ENCODE measurements around the gene BIK. TPM values are rescaled to one million over a fixed set of nuclear protein-coding genes. Genes with fewer than 3 reads are reported as not detected.

Gene BIK
- total RNA-seq, 1 donor from 2014 or later = 9.9 TPM

- no peak overlapping the region for H3K4me3 Mint-ChIP-seq
- H3K27ac Mint-ChIP-seq = no peak overlapping the region
- TF ChIP-seq CTCF (IDR thresholded peaks at IDR 0.05; ENCODE audit: unreplicated experiment) = no peak
- H3K9me3 Mint-ChIP-seq = no peaks in the 10 kb centered on the region
- peaks cover 14% of the 10 kb centered on the region for H3K27me3 Mint-ChIP-seq (ENCODE audit: low read depth)
- no peak for DNase-seq (ENCODE audit: low spot score in 2 of 2, unreplicated experiment in 2 of 2)
- H3K4me1 Mint-ChIP-seq = peaks cover 20% of the 10 kb centered on the region
- no peaks in the 10 kb centered on the region for H3K36me3 Mint-ChIP-seq
Observed at GRCh38 chr22:43106302-43106701, 4.2 kb upstream of the BIK start.

GRCh38 chr22:43109511-43109910 is 1.0 kb upstream of the BIK start:
- Mint-ChIP-seq H3K4me1 (peaks cover 14% of the 10 kb centered on the region), H3K36me3 (no peaks in the 10 kb centered on the region), H3K27ac (no peak overlapping the region), H3K27me3 (ENCODE audit: low read depth) (peaks cover 29% of the 10 kb centered on the region), H3K9me3 (no peaks in the 10 kb centered on the region), H3K4me3 (peak overlapping the region; percentile 30)
- TF ChIP-seq CTCF (IDR thresholded peaks at IDR 0.05; ENCODE audit: unreplicated experiment) = no peak
- DNase-seq (ENCODE audit: low spot score in 2 of 2, unreplicated experiment in 2 of 2) = no peak

- Mint-ChIP-seq H3K4me1 (peaks cover 14% of the 10 kb centered on the region), H3K4me3 (peak overlapping the region; percentile 74), H3K36me3 (no peaks in the 10 kb centered on the region), H3K9me3 (no peaks in the 10 kb centered on the region), H3K27ac (no peak overlapping the region), H3K27me3 (ENCODE audit: low read depth) (peaks cover 29% of the 10 kb centered on the region)
- no peak for TF ChIP-seq CTCF (IDR thresholded peaks at IDR 0.05; ENCODE audit: unreplicated experiment)
- DNase-seq (ENCODE audit: low spot score in 2 of 2, unreplicated experiment in 2 of 2) = no peak
Observed at GRCh38 chr22:43109921-43110443, 568 bp upstream of the BIK start.

- Mint-ChIP-seq H3K27ac (no peak overlapping the region), H3K4me1 (peaks cover 14% of the 10 kb centered on the region), H3K36me3 (no peaks in the 10 kb centered on the region), H3K27me3 (ENCODE audit: low read depth) (peaks cover 29% of the 10 kb centered on the region), H3K9me3 (no peaks in the 10 kb centered on the region), H3K4me3 (peak overlapping the region; percentile 67)
- TF ChIP-seq CTCF (IDR thresholded peaks at IDR 0.05; ENCODE audit: unreplicated experiment) = no peak
- DNase-seq (ENCODE audit: low spot score in 2 of 2, unreplicated experiment in 2 of 2) = no peak
Observed at GRCh38 chr22:43110927-43111623, 525 bp downstream of the BIK start.

- no peak for DNase-seq (ENCODE audit: low spot score in 2 of 2, unreplicated experiment in 2 of 2)
- peaks cover 29% of the 10 kb centered on the region for H3K27me3 Mint-ChIP-seq (ENCODE audit: low read depth)
- peak overlapping the region; percentile 68 for H3K27ac Mint-ChIP-seq
- H3K36me3 Mint-ChIP-seq = no peaks in the 10 kb centered on the region
- TF ChIP-seq CTCF (IDR thresholded peaks at IDR 0.05; ENCODE audit: unreplicated experiment) = no peak
- H3K4me1 Mint-ChIP-seq = peaks cover 14% of the 10 kb centered on the region
- H3K9me3 Mint-ChIP-seq = no peaks in the 10 kb centered on the region
- H3K4me3 Mint-ChIP-seq = no peak overlapping the region
Observed at GRCh38 chr22:43113526-43114251, 3.1 kb downstream of the BIK start.
